GM12878 (cell line): ENCODE measurements around the gene TGFB2. TPM values are rescaled to one million over a fixed set of nuclear protein-coding genes. Genes with fewer than 3 reads are reported as not detected.

Source experiments
- ATAC-seq: fragments of 200-7000 bp; cut with Tn5 transposase; 3 replicates; pipeline ENCODE4 v1.9.1; 2020; ENCODE audit warnings: mild to moderate bottlenecking, moderate library complexity
- BruUV-seq: library from RNA; stranded (reverse); fragments of 400-500 nt; replicated peaks from 2 replicates; lab custom pipeline; 2021; lab: Mats Ljungman, UMichigan
- CTCF ChIA-PET: fragments of 300-600 bp; sonication (Branson Sonifier 250); formaldehyde crosslinking; extraction: SDS; loops from one replicate; lab custom pipeline; 2021; ENCODE audit warnings: inconsistent platforms; lab: Yijun Ruan, JAX
- POLR2A ChIA-PET: fragments of 350-600 bp; formaldehyde crosslinking; extraction: SDS; loops from one replicate; lab custom pipeline; 2021; ENCODE audit warnings: inconsistent platforms; lab: Charles Lee
- RAD21 ChIA-PET: fragments of 300-600 bp; sonication (Branson Sonifier 250); formaldehyde crosslinking; loops from one replicate; lab custom pipeline; 2023; ENCODE audit warnings: antibody characterized with exemption; ENCODE audit not compliant: unreplicated experiment; lab: Charles Lee
- SMC1A ChIA-PET: fragments of 300-600 bp; sonication (Branson Sonifier 250); formaldehyde crosslinking; loops from one replicate; lab custom pipeline; 2023; ENCODE audit not compliant: unreplicated experiment, uncharacterized antibody; lab: Charles Lee
- DNase-seq: peaks from one replicate; pipeline ENCODE4 v3.0.0-alpha.2; 2011; ENCODE audit warnings: low read depth, low spot score
- FAIRE-seq: peaks from 3 replicates; lab custom pipeline; 2011; peaks lifted over from hg19 to GRCh38; lab: Jason Lieb, UNC
- H2AFZ ChIP-seq: 2 replicates; pipeline ENCODE4 v1.6.0; 2011; ENCODE audit warnings: low read depth, low read length, control low read depth; ENCODE audit not compliant: control insufficient read depth
- H3K27ac ChIP-seq: 2 replicates; pipeline ENCODE4 v1.5.1; 2011; ENCODE audit warnings: control low read depth; ENCODE audit not compliant: control insufficient read depth, insufficient read depth
- H3K27me3 ChIP-seq, 2 experiments: replicated peaks in 1 of 2; 2 replicates each; pipeline versions ENCODE4 v1.6.0 to v1.6.1; 2011; ENCODE audit warnings: low read length in 1 of 2; ENCODE audit not compliant: control insufficient read depth in 2 of 2, insufficient read depth in 2 of 2
- H3K36me3 ChIP-seq, 2 experiments: 2 replicates each; pipeline ENCODE4 v1.5.1; 2011; ENCODE audit warnings: low read length in 1 of 2; ENCODE audit not compliant: control insufficient read depth in 2 of 2, insufficient read depth in 2 of 2
- H3K4me1 ChIP-seq: 2 replicates; pipeline ENCODE4 v1.6.1; 2011; ENCODE audit warnings: mild to moderate bottlenecking, low read length, moderate library complexity, mixed read lengths; ENCODE audit not compliant: control insufficient read depth, insufficient read depth
- H3K4me2 ChIP-seq: 2 replicates; pipeline ENCODE4 v1.6.0; 2011; ENCODE audit warnings: control low read depth; ENCODE audit not compliant: control insufficient read depth, insufficient read depth
- H3K4me3 ChIP-seq: fragments of 200-600 bp; sonication (generic); 2 replicates; pipeline ENCODE4 v1.5.1; 2016
- H3K79me2 ChIP-seq: 2 replicates; pipeline ENCODE4 v1.6.0; 2011; ENCODE audit warnings: low read length; ENCODE audit not compliant: control insufficient read depth, insufficient read depth
- H3K9ac ChIP-seq: 2 replicates; pipeline ENCODE4 v1.8.0; 2011; ENCODE audit warnings: low read length, control low read depth, mixed read lengths; ENCODE audit not compliant: control insufficient read depth, insufficient read depth
- H3K9me3 ChIP-seq: replicated peaks from 3 replicates; pipeline ENCODE4 v1.5.1; 2011; ENCODE audit warnings: mild to moderate bottlenecking, low read length; ENCODE audit not compliant: control insufficient read depth, insufficient read depth
- H4K20me1 ChIP-seq: 2 replicates; pipeline ENCODE4 v1.6.0; 2011; ENCODE audit not compliant: control insufficient read depth, insufficient read depth
- CREB1 ChIP-seq: IDR thresholded peaks from 2 replicates; pipeline ENCODE4 v1.6.1; 2012; ENCODE audit warnings: low read depth, mild to moderate bottlenecking, inconsistent platforms
- ETV6 ChIP-seq, 2 experiments: fragments of 450-650 bp in 1 of 2; IDR thresholded peaks in 1 of 2; conservative IDR thresholded peaks in 1 of 2; 2 replicates each; pipeline ENCODE4 v1.6.1; 2014; ENCODE audit warnings: antibody characterized with exemption in 1 of 2, borderline replicate concordance in 1 of 2, low read depth in 1 of 2, mild to moderate bottlenecking in 1 of 2, moderate library complexity in 1 of 2
- WGBS: methylation state at CpG from one replicate; pipeline ENCODE4 v1.1.6; 2016; ENCODE audit warnings: low lambda C conversion rate; ENCODE audit not compliant: insufficient replicate concordance, insufficient coverage; ENCODE audit errors: missing lambda C conversion rate; 5-methylcytosine and 5-hydroxymethylcytosine counted together
- in situ Hi-C: fragments of 300-500 bp; cut with MboI; formaldehyde crosslinking; loops from 9 replicates; pipeline ENCODE4 v1.14.3; 2018; ENCODE audit warnings: mixed read lengths
- intact Hi-C: fragments of 100-400 bp; cut with micrococcal nuclease; formaldehyde crosslinking; loops from one replicate; pipeline ENCODE4 v1.14.2; 2022; ENCODE audit not compliant: unreplicated experiment
- polyA plus RNA-seq, 11 experiments: library from polyadenylated mRNA; depleted of rRNA in 4 of 11; unstranded in 6 of 11; stranded (reverse) in 5 of 11; fragments of >200 nt; fragmentation: Nextera tagmentation in 4 of 11; fragmentation: Illumina TruSeq in 1 of 11; extraction: Ambion mirVana in 4 of 11; extraction: Trizol in 1 of 11; gene quantifications; 1 replicate in 1 of 11; 2 replicates in 10 of 11; pipeline versions ENCODE4 v1.2.1 to v1.2.3, GENCODE V29; 2011 to 2016; ENCODE audit warnings: inconsistent platforms in 2 of 11, missing spikeins in 2 of 11, low read depth in 1 of 11
- total RNA-seq, 4 experiments: library from RNA; depleted of rRNA in 3 of 4; stranded (reverse); fragments of >200 nt in 3 of 4; fragmentation: Illumina TruSeq in 1 of 4; extraction: Trizol in 1 of 4; gene quantifications; 2 replicates each; pipeline versions ENCODE4 v1.2.1 to v1.2.3, GENCODE V29; 2013 to 2021

TGFB2 gene
- total and polyA plus RNA-seq, 10 of the 15 experiments (the other 5 are each of a cell fraction or from before 2014, with no cell fraction given): 0.03 to 0.11 (median 0.04) TPM; not detected in 6

DNA sequence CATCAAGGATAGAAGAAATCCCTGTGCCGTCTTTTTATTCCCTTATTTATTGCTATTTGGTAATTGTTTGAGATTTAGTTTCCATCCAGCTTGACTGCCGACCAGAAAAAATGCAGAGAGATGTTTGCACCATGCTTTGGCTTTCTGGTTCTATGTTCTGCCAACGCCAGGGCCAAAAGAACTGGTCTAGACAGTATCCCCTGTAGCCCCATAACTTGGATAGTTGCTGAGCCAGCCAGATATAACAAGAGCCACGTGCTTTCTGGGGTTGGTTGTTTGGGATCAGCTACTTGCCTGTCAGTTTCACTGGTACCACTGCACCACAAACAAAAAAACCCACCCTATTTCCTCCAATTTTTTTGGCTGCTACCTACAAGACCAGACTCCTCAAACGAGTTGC, 99.0 kb downstream of the TGFB2 start:
- Histone ChIP-seq H3K4me2 (no peak overlapping the region), H3K27ac (no peak overlapping the region), H4K20me1 (no peaks in the 10 kb centered on the region), H3K4me3 (no peak overlapping the region), H3K79me2 (no peaks in the 10 kb centered on the region), H3K27me3 (no peaks in the 10 kb centered on the region), H3K9me3 (no peaks in the 10 kb centered on the region), H3K9ac (no peak overlapping the region), H3K4me1 (no peaks in the 10 kb centered on the region), H2AFZ (no peak overlapping the region), H3K36me3 (no peaks in the 10 kb centered on the region)
- ATAC-seq (no peak), DNase-seq (no peak), FAIRE-seq (no peak)
- BruUV-seq: no TSS peak
- RAD21 ChIA-PET: interaction anchor here (0.6 kb wide), 1 partner anchor 168 kb away, joined by 5 read pairs; no protein-coding TSS in a partner anchor
- SMC1A ChIA-PET: no interaction called here
- intact Hi-C loops: no loop called here
- in situ Hi-C loops: no loop called here
- CTCF ChIA-PET: no interaction called here
- no peak for TF ChIP-seq CREB1
- POLR2A ChIA-PET: no interaction called here
- WGBS: 8% methylated on average over 5 of the region's 5 CpGs

DNA sequence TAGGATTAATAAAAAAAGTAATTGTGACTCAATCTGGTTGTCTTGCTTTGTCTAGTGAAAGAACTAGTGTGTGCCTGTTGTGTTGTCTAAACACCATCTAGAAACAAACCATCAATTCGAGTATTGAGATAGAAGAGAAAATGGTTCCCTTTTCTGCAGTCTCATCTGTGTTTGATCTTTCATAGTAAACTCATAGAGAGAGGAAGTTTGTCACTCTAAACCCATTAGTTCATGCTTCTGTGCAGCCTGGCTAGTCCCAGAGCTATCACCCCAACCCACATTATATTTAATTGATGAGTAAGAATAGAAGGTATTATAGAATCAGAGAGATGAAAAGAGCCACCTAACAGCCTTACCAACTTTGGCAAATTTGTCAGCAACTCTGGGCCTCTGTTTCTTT, 99.5 kb downstream of the TGFB2 start:
- Histone ChIP-seq H2AFZ (no peak overlapping the region), H3K36me3 (no peaks in the 10 kb centered on the region), H4K20me1 (no peaks in the 10 kb centered on the region), H3K27me3 (no peaks in the 10 kb centered on the region), H3K79me2 (no peaks in the 10 kb centered on the region), H3K4me1 (no peaks in the 10 kb centered on the region), H3K4me3 (no peak overlapping the region), H3K27ac (no peak overlapping the region), H3K9me3 (no peaks in the 10 kb centered on the region), H3K4me2 (no peak overlapping the region), H3K9ac (no peak overlapping the region)
- ATAC-seq (no peak), FAIRE-seq (no peak), DNase-seq (no peak)
- intact Hi-C loops (no loop called here), in situ Hi-C loops (no loop called here)
- POLR2A ChIA-PET: no interaction called here
- no peak for TF ChIP-seq ETV6 (conservative IDR thresholded peaks at IDR 0.05 in 1 of 2, IDR thresholded peaks at IDR 0.05 in 1 of 2; ENCODE audit: borderline replicate concordance in 1 of 2, low read depth in 1 of 2)
- 0% methylated on average over 1 of the region's 1 CpG for WGBS
- RAD21 ChIA-PET: no interaction called here
- SMC1A ChIA-PET: no interaction called here
- BruUV-seq: no TSS peak
- CTCF ChIA-PET: no interaction called here
